Stimulated activated CD8-positive, alpha-beta memory T cell treated with anti-CD3 and anti-CD28 coated beads, Interleukin-4, amount 100 ng/mL, for 4 hours (primary cell): ENCODE data around the gene B4GALT6.

ENCODE experiments used
- DNase-seq, 2 donors: peaks; one replicate each; pipeline ENCODE4 v3.0.0-alpha.2; 2020; ENCODE audit warnings: low read depth in 2 of 2, low spot score in 1 of 2

The B4GALT6 gene

GRCh38 chr18:31694297-31694696 lies 9.9 kb upstream of the B4GALT6 start:
- no peak for DNase-seq

GRCh38 chr18:31688606-31689005 lies 4.2 kb upstream of the B4GALT6 start:
- no peak for DNase-seq

DNA sequence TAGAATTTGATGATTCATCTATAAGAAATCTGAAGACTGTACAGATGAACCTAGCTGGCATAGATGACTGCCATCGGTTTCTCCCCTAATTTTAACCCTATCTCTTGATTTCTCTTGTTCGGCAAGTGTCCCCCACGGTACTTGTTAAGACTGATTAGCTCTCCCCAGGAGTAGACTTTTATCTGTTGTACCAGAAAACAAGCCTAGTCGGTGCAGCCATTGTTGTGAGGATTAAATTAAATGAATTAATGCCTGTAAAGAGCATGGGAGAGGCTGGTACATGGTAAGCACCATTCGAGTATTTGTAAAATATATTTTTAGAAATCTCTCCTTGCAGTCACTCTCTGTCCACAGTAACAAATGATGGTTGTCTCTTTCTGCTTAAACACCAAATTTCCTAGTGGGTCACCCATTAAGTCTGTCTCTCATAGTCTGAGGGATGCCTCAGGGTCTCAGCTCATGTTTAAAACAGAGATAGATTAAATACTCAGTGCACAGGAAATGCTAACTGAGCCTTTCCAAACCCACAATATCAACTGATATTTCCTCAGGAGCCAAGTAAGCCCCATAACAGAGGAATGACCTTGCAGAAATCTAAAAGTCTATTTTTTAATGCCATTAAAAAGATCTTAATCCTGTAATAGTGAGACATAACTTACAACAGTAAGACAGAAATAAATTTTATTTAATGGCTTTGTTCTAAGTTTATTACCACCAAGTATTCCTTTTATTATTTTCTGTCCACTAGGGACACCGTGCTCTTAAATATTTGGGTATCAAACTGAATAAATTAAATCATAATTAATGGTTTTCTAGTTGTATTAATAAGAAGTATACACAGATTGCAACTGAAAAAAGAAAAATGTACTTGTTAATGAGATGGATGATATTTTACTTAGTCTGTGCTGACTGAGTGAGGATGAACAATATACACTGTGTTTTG lies 2.9 kb upstream of the B4GALT6 start:
- DNase-seq, result no peak

GRCh38 chr18:31686572-31686971 lies 2.2 kb upstream of the B4GALT6 start:
- DNase-seq, result no peak

- no peak for DNase-seq
Measured at GRCh38 chr18:31685097-31686082, 1.0 kb upstream of the B4GALT6 start.

DNA sequence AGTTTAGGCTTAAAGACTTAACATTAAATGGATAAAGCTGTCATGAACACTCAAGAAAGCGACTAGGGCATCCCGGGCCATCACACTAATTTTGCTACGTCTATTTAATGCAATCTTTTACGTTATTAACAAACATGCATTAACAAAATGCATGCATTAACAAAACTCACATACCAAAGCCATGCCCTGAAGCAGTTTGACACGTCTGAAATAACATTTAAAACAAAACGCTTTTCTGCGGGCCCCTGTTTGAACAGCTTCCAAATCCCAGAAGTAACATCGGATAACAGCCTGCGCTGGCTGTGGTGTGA lies 458 bp downstream of the B4GALT6 start:
- no peak for DNase-seq

DNA sequence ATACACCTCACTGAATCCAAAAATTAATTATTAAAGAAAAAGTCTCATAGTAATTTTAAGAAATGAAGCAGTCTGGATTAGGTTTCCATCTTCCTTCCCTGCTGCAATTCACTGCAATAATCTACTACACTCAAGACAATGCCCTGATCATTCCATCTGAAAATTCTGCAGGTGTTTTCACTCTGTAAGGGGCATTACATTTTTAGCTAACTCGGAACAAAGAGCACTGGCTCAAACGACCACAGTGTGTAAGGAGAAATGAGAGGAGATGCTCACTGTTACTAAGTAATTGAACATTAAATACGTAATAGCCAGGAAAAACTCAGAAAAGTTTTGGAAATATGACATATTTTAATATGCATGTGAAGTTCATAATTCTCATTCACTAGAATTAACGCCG lies 1.3 kb downstream of the B4GALT6 start:
- DNase-seq, result no peak

- no peak for DNase-seq
Measured at GRCh38 chr18:31680831-31681568, 3.4 kb downstream of the B4GALT6 start.

- no peak for DNase-seq
Measured at GRCh38 chr18:31680433-31680811, 4.0 kb downstream of the B4GALT6 start.

DNA sequence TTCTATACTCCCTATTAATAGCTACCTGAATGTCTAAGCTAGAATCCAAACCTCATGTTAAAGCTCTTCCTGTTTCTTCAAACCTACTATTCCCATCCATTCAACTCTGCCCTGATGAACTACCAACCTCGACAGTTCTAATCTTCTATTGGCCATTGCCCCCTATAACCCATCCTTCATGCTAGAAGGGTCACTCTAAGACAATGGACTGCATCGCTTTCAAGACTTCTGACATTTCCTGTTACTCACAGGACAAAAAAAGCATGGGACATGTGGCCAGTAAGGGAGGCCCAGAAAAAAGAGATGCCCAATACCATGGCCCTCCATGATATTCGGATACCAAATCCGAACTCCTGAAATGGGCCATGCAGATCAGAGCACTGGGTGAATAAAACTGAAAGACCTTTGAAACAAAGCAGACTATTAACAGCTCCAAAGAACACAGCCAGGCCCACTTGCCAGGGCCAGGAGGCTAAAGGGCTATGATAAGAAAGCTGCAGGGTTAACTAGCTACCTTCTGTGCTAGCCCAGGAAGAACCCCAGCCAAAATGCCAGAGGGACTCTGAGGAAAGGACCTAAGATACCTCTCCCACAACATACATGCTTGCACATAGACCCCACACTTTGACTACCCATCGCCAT lies 4.5 kb downstream of the B4GALT6 start:
- no peak for DNase-seq

GRCh38 chr18:31679133-31679742 lies 5.1 kb downstream of the B4GALT6 start:
- no peak for DNase-seq

- no peak for DNase-seq
Measured at GRCh38 chr18:31678425-31678824, 6.0 kb downstream of the B4GALT6 start.

- DNase-seq, result no peak
Measured at GRCh38 chr18:31677592-31677991, 6.8 kb downstream of the B4GALT6 start.

DNA sequence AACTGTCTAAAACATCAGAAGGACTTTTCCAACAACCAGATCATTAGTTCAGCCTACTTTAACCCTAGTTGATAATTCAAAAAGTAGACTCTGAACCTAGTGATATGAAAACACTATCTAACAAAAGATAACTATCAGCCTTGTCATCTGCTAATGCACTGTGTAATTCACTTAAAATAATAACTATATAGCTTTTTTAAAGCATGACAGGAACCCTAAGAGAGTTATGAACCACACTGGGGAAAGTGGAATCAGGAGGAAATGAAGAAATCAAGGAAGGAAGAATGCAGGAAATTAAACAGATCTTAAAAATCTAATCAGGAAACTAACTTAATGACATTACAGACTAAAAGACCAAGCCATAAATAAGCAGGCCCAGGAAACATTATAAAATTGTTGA lies 9.0 kb downstream of the B4GALT6 start:
- no peak for DNase-seq

DNA sequence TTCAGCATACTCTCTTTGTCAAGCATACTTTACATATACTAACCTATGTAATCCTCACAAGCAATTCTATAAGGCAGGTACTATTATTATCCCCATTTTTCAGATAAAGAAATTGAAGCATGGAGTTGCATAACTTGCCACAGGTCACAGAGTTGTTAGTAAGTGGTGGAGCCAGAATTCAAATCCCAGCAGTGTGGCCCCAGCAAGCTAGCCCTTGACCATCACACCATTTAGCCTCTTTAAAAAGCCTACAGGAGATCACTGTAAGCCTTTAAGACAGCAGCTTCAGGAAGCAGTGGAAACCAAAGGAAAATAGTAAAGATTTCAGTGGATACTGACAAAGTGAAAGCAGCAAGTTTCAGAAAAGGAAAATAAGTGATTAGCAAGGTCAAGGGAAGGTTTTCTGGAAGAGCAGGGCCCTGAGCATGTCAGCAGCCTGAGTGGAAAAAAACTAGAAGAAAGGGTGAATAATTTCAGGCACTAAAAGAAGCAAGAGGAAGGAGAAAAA lies 11.7 kb downstream of the B4GALT6 start:
- DNase-seq, result no peak

GRCh38 chr18:31671951-31672350 lies 12.4 kb downstream of the B4GALT6 start:
- DNase-seq, result no peak

- DNase-seq, result no peak
Measured at GRCh38 chr18:31669541-31669940, 14.8 kb downstream of the B4GALT6 start.

DNA sequence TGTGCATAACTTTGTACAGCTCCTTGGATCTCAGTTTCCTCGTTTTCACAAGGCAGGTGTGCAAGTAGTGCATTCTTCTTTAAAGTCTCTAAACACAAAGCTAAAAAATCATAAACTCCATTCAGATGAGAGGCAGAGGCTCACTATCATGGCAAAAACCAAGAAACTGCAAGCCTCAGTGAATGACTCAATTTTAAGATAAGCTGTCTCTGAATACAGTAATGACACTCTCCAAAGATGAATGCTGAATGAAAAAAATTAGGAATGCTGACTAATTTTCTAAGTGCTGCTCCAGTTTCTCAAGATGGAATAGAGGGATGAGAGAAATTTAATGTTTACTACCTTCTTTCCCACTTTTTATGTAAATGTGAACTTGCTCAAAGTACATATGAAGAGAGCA lies 17.2 kb downstream of the B4GALT6 start:
- DNase-seq, result no peak

- DNase-seq, result no peak
Measured at GRCh38 chr18:31666055-31666454, 18.3 kb downstream of the B4GALT6 start.

DNA sequence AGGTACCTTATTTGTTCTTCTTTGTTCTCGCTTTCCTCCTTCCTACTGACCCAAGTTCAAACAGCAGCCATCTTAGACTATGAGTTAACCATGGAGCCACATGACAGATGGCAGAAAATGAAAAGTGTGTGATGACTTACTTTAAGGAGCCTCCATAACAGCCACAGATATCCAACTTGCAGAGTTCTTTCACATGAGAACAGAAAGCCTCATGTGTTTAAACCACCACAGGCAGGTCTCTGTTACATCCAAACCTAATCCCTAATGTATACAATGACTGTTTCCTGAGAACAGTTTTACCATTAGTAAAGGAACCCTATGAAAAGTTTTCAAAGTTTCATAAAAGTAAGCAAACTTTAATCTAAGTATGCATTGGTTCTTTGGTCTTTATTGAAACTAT lies 20.3 kb downstream of the B4GALT6 start:
- no peak for DNase-seq
